Measurements from ENCODE around the gene MEF2D.

Gene MEF2D

GRCh38 chr1:156502391-156502893 lies 1.9 kb upstream of the MEF2D start:
- peak in 1 of 2 experiments; percentile 1 for DNase-seq (ENCODE audit: low spot score in 2 of 2)
- in situ Hi-C loops (cut with MboI; ENCODE audit: low sequenced_read_pairs), result no loop called here
- Histone ChIP-seq H3K27me3 (ENCODE audit: low read depth) (no peaks in the 10 kb centered on the region), H3K9me3 (no peaks in the 10 kb centered on the region), H3K4me1 (peaks cover 28% of the 10 kb centered on the region), H3K4me3 (no peak overlapping the region), H3K36me3 (replicated peaks) (no peaks in the 10 kb centered on the region)

- peaks cover 28% of the 10 kb centered on the region for H3K4me1 ChIP-seq
- in situ Hi-C loops (cut with MboI; ENCODE audit: low sequenced_read_pairs), result no loop called here
Measured at GRCh38 chr1:156500793-156501506, 375 bp upstream of the MEF2D start.

DNA sequence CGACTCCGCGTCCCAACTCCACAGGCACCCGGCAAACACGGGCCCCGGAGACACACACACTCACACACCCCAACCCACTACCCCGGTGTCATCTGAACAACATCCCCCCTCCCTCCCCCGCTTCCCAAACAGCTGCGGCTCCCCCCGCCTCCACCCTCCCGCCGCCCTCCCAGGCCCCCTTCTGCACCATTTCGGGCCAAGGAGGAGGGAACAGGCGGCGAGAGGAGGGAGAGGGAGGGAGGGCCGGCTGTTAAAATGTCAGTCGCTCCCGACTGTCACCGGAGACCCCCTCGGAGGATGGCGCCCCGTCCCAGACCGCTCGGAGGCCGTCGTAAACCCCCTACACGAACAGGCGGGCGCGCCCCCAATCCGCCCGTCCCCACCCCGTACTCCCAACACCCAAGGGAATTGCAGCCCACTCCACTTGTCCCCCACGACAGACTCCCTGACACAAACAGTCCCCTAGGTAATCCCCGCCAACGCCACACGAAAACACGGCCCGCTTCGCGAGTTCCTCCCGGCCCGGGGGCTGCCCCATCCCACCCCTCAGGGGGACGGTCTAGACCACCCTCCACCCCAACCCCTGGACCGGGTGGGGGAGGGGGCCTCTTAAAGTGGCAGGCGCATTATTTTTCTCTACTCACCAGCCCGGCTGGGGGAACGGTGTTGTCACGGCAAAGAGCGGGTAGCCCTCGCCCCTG lies 583 bp downstream of the MEF2D start:
- H3K4me3 ChIP-seq, result peak overlapping the region; percentile 88
- H3K4me1 ChIP-seq, result peaks cover 24% of the 10 kb centered on the region
- H3K9me3 ChIP-seq, result no peaks in the 10 kb centered on the region
- H3K27me3 ChIP-seq (ENCODE audit: low read depth), result no peaks in the 10 kb centered on the region
- H3K36me3 ChIP-seq (replicated peaks), result no peaks in the 10 kb centered on the region
- DNase-seq (ENCODE audit: low spot score in 2 of 2), result peak in 1 of 2 experiments; percentile 57
- in situ Hi-C loops (cut with MboI; ENCODE audit: low sequenced_read_pairs), result no loop called here

More at GRCh38 chr1:156500793-156501506, 375 bp upstream of the MEF2D start:
- Histone ChIP-seq H3K36me3 (replicated peaks) (no peaks in the 10 kb centered on the region), H3K9me3 (no peaks in the 10 kb centered on the region), H3K27me3 (ENCODE audit: low read depth) (no peaks in the 10 kb centered on the region), H3K4me3 (peak overlapping the region; percentile 88)
- DNase-seq (ENCODE audit: low spot score in 2 of 2), result peak; percentile 88 to 94

DNA sequence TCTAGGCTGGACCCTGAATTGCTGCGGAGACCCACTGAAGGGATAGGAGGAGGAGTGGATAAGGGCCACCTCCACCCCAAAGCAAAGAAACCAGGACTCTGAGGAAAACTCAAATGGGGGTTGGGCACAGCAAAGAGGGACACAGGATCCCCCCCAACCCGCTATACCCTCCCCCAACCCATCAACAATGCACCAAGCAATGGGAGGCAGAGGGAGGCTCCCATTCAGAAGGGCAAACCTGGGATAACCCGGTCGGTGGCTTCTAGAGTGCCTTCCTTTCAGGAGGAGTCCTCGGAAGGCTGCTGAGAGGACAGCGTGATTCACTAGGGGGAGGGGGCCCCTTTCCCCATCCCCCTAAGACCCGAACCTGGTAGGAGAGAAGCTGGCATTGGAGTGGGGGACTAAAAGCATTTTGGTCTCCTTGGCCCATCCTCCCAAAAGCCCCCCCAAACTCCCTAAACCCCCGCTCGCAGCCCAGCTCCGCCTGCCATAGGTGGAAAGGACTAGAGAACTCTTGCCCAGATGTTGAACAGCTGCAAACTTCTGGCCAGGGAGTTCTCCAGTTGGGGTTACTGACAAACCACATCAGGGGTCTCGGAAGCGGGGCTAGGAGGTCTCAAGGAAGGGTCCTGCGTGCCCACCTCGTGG lies 1.3 kb downstream of the MEF2D start:
- peak overlapping the region; percentile 88 for H3K4me3 ChIP-seq
- peaks cover 18% of the 10 kb centered on the region for H3K4me1 ChIP-seq
- in situ Hi-C loops (cut with MboI; ENCODE audit: low sequenced_read_pairs), result no loop called here
- H3K27me3 ChIP-seq (ENCODE audit: low read depth), result no peaks in the 10 kb centered on the region
- no peaks in the 10 kb centered on the region for H3K36me3 ChIP-seq (replicated peaks)
- H3K9me3 ChIP-seq, result no peaks in the 10 kb centered on the region
- peak in 1 of 2 experiments; percentile 23 for DNase-seq (ENCODE audit: low spot score in 2 of 2)

- in situ Hi-C loops (cut with MboI; ENCODE audit: low sequenced_read_pairs), result no loop called here
- H3K9me3 ChIP-seq, result no peaks in the 10 kb centered on the region
- peaks cover 17% of the 10 kb centered on the region for H3K4me1 ChIP-seq
- H3K36me3 ChIP-seq (replicated peaks), result no peaks in the 10 kb centered on the region
- peak in 1 of 2 experiments; percentile 21 for DNase-seq (ENCODE audit: low spot score in 2 of 2)
- H3K4me3 ChIP-seq, result peak overlapping the region; percentile 88
- no peaks in the 10 kb centered on the region for H3K27me3 ChIP-seq (ENCODE audit: low read depth)
Measured at GRCh38 chr1:156498432-156499193, 2.0 kb downstream of the MEF2D start.

- peaks cover 17% of the 10 kb centered on the region for H3K4me1 ChIP-seq
- H3K9me3 ChIP-seq, result no peaks in the 10 kb centered on the region
- no peak overlapping the region for H3K4me3 ChIP-seq
- in situ Hi-C loops (cut with MboI; ENCODE audit: low sequenced_read_pairs), result no loop called here
- H3K36me3 ChIP-seq (replicated peaks), result no peaks in the 10 kb centered on the region
- DNase-seq (ENCODE audit: low spot score in 2 of 2), result no peak
- H3K27me3 ChIP-seq (ENCODE audit: low read depth), result no peaks in the 10 kb centered on the region
Measured at GRCh38 chr1:156497743-156498431, 2.7 kb downstream of the MEF2D start.

- Histone ChIP-seq H3K4me3 (no peak overlapping the region), H3K36me3 (replicated peaks) (no peaks in the 10 kb centered on the region), H3K27me3 (ENCODE audit: low read depth) (no peaks in the 10 kb centered on the region), H3K9me3 (no peaks in the 10 kb centered on the region), H3K4me1 (peaks cover 17% of the 10 kb centered on the region)
- no peak for DNase-seq (ENCODE audit: low spot score in 2 of 2)
- in situ Hi-C loops (cut with MboI; ENCODE audit: low sequenced_read_pairs), result no loop called here
Measured at GRCh38 chr1:156497078-156497742, 3.4 kb downstream of the MEF2D start.

- Histone ChIP-seq H3K4me3 (no peak overlapping the region), H3K4me1 (peaks cover 13% of the 10 kb centered on the region), H3K9me3 (no peaks in the 10 kb centered on the region), H3K27me3 (ENCODE audit: low read depth) (no peaks in the 10 kb centered on the region), H3K36me3 (replicated peaks) (no peaks in the 10 kb centered on the region)
- DNase-seq (ENCODE audit: low spot score in 2 of 2), result no peak
- in situ Hi-C loops (cut with MboI; ENCODE audit: low sequenced_read_pairs), result no loop called here
Measured at GRCh38 chr1:156496211-156496761, 4.3 kb downstream of the MEF2D start.

GRCh38 chr1:156495401-156496140 lies 5.0 kb downstream of the MEF2D start:
- no peaks in the 10 kb centered on the region for H3K9me3 ChIP-seq
- no peaks in the 10 kb centered on the region for H3K27me3 ChIP-seq (ENCODE audit: low read depth)
- in situ Hi-C loops (cut with MboI; ENCODE audit: low sequenced_read_pairs), result no loop called here
- no peak overlapping the region for H3K4me3 ChIP-seq
- peaks cover 9% of the 10 kb centered on the region; the same call in 1 of the 2 replicates for H3K4me1 ChIP-seq
- H3K36me3 ChIP-seq (replicated peaks), result no peaks in the 10 kb centered on the region
- no peak for DNase-seq (ENCODE audit: low spot score in 2 of 2)

DNA sequence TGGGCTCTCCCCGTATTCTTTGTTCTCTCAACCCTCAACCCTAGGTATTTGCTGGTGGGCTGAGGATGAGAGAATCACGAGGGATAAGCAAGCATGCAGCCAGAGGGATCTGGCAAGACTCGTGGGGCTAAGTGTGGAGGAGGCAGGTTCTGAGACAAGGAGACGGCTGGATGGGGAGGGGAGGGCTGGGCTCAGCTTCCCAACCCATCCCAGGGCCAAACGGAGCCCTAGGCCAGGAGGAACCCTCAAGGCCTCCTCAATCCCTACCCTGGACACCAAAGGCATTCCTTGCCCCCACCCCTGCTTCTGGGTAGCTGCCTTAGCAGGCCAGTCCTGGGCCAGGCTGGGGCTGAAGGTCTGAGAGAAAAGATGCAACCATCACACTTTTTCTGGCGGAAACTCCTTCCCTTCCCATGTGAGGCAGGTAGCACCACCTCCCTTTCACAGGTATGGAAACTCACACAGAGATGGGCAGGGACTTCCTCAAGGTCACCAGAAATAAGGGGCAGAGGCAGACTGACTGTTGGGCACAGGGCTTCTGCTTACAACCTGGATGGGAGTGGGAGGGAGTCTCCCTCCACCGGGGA lies 6.2 kb downstream of the MEF2D start:
- no peaks in the 10 kb centered on the region for H3K36me3 ChIP-seq (replicated peaks)
- H3K27me3 ChIP-seq (ENCODE audit: low read depth), result no peaks in the 10 kb centered on the region
- H3K4me1 ChIP-seq, result peaks cover 8% of the 10 kb centered on the region; the same call in 1 of the 2 replicates
- no peaks in the 10 kb centered on the region for H3K9me3 ChIP-seq
- H3K4me3 ChIP-seq, result no peak overlapping the region
- DNase-seq (ENCODE audit: low spot score in 2 of 2), result no peak
- in situ Hi-C loops (cut with MboI; ENCODE audit: low sequenced_read_pairs), result no loop called here

GRCh38 chr1:156493742-156494141 lies 6.8 kb downstream of the MEF2D start:
- Histone ChIP-seq H3K36me3 (replicated peaks) (no peaks in the 10 kb centered on the region), H3K9me3 (no peaks in the 10 kb centered on the region), H3K4me3 (no peak overlapping the region), H3K4me1 (0 out of 2 replicates have a peak, but pooled peaks cover 2% of the 10 kb centered on the region), H3K27me3 (ENCODE audit: low read depth) (no peaks in the 10 kb centered on the region)
- no peak for DNase-seq (ENCODE audit: low spot score in 2 of 2)
- in situ Hi-C loops (cut with MboI; ENCODE audit: low sequenced_read_pairs), result no loop called here

Measured in HAP-1 (cell line).